HG02973 (cell line): ENCODE results near the gene HS3ST6.
"Not testable (repeated sequence)": the region's sequence is repeated elsewhere in the genome, so short reads cannot be mapped to it uniquely, and the experiment has no call there.

Source experiments
- ATAC-seq: cut with Tn5 transposase; IDR thresholded peaks from one replicate; pipeline ENCODE4 v1.9.1; 2021; ENCODE audit warnings: moderate library complexity; ENCODE audit not compliant: unreplicated experiment

Gene HS3ST6

GRCh38 chr16:1929105-1929504, 10.9 kb upstream of the HS3ST6 start:
- ATAC-seq: no peak

GRCh38 chr16:1926271-1926670, 8.1 kb upstream of the HS3ST6 start:
- no peak for ATAC-seq

- ATAC-seq: no peak
Observed at GRCh38 chr16:1924095-1924494, 5.9 kb upstream of the HS3ST6 start.

GRCh38 chr16:1923299-1924034, 5.3 kb upstream of the HS3ST6 start:
- ATAC-seq: no peak

GRCh38 chr16:1922357-1922756, 4.1 kb upstream of the HS3ST6 start:
- ATAC-seq: no peak

- no peak for ATAC-seq
Observed at GRCh38 chr16:1920727-1921171, 2.5 kb upstream of the HS3ST6 start.

GRCh38 chr16:1920122-1920521, 1.9 kb upstream of the HS3ST6 start:
- not testable (repeated sequence) for ATAC-seq

- no peak for ATAC-seq
Observed at GRCh38 chr16:1919327-1919998, 1.2 kb upstream of the HS3ST6 start.

GRCh38 chr16:1917665-1918350, 407 bp downstream of the HS3ST6 start:
- ATAC-seq: no peak

- no peak for ATAC-seq
Observed at GRCh38 chr16:1917056-1917664, 1.1 kb downstream of the HS3ST6 start.

GRCh38 chr16:1916640-1916990, 1.6 kb downstream of the HS3ST6 start:
- no peak for ATAC-seq

- no peak for ATAC-seq
Observed at GRCh38 chr16:1915732-1916639, 2.2 kb downstream of the HS3ST6 start.

GRCh38 chr16:1914988-1915387, 3.2 kb downstream of the HS3ST6 start:
- no peak for ATAC-seq

- ATAC-seq: no peak
Observed at GRCh38 chr16:1914084-1914608, 4.1 kb downstream of the HS3ST6 start.

- ATAC-seq: no peak
Observed at GRCh38 chr16:1913327-1914083, 4.7 kb downstream of the HS3ST6 start.

GRCh38 chr16:1912215-1912543, 6.0 kb downstream of the HS3ST6 start:
- no peak for ATAC-seq

GRCh38 chr16:1911467-1912214, 6.6 kb downstream of the HS3ST6 start:
- ATAC-seq: no peak

- no peak for ATAC-seq
Observed at GRCh38 chr16:1909561-1910231, 8.5 kb downstream of the HS3ST6 start.
